ENCODE results near the gene NR1H4.

DNA sequence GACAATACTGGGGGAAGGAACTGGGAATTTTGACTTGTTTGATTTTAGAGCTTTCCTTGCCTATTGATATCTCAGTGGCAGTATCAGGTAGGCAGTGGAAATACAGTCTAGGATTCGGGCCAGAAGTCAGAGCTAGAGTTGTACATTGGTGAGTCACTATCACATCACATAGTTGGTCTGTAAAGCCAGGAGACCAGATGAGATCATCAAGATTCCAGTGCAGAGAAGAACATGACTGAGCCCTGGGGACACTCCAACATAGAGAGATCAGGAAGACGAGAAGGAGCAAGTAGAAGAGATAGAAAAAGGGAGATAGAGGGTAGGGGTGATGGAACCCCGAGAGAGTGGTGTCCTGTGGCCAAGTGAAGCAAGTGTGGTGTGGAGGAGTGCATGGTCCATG, 46.6 kb upstream of the NR1H4 start:
- TF ChIP-seq, protein P1, sequence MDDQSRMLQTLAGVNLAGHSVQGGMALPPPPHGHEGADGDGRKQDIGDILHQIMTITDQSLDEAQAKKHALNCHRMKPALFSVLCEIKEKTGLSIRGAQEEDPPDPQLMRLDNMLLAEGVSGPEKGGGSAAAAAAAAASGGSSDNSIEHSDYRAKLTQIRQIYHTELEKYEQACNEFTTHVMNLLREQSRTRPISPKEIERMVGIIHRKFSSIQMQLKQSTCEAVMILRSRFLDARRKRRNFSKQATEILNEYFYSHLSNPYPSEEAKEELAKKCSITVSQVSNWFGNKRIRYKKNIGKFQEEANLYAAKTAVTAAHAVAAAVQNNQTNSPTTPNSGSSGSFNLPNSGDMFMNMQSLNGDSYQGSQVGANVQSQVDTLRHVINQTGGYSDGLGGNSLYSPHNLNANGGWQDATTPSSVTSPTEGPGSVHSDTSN (CRISPR knock-in tag; IDR thresholded peaks at IDR 0.05) = no peak
- TF ChIP-seq, protein P2, sequence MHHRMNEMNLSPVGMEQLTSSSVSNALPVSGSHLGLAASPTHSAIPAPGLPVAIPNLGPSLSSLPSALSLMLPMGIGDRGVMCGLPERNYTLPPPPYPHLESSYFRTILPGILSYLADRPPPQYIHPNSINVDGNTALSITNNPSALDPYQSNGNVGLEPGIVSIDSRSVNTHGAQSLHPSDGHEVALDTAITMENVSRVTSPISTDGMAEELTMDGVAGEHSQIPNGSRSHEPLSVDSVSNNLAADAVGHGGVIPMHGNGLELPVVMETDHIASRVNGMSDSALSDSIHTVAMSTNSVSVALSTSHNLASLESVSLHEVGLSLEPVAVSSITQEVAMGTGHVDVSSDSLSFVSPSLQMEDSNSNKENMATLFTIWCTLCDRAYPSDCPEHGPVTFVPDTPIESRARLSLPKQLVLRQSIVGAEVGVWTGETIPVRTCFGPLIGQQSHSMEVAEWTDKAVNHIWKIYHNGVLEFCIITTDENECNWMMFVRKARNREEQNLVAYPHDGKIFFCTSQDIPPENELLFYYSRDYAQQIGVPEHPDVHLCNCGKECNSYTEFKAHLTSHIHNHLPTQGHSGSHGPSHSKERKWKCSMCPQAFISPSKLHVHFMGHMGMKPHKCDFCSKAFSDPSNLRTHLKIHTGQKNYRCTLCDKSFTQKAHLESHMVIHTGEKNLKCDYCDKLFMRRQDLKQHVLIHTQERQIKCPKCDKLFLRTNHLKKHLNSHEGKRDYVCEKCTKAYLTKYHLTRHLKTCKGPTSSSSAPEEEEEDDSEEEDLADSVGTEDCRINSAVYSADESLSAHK (tag by site-specific recombination; IDR thresholded peaks at IDR 0.05) = no peak
- TF ChIP-seq, protein P3, sequence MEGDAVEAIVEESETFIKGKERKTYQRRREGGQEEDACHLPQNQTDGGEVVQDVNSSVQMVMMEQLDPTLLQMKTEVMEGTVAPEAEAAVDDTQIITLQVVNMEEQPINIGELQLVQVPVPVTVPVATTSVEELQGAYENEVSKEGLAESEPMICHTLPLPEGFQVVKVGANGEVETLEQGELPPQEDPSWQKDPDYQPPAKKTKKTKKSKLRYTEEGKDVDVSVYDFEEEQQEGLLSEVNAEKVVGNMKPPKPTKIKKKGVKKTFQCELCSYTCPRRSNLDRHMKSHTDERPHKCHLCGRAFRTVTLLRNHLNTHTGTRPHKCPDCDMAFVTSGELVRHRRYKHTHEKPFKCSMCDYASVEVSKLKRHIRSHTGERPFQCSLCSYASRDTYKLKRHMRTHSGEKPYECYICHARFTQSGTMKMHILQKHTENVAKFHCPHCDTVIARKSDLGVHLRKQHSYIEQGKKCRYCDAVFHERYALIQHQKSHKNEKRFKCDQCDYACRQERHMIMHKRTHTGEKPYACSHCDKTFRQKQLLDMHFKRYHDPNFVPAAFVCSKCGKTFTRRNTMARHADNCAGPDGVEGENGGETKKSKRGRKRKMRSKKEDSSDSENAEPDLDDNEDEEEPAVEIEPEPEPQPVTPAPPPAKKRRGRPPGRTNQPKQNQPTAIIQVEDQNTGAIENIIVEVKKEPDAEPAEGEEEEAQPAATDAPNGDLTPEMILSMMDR (tag by site-specific recombination; IDR thresholded peaks at IDR 0.05) = no peak
- TF ChIP-seq ZNF341 (tag by site-specific recombination; IDR thresholded peaks at IDR 0.05; ENCODE audit: low read depth) (no peak), KLF9 (tag by site-specific recombination; IDR thresholded peaks at IDR 0.05; ENCODE audit: low read depth) (no peak), ZFP41 (tag by site-specific recombination; IDR thresholded peaks at IDR 0.05; ENCODE audit: borderline replicate concordance) (no peak), ZNF10 (tag by site-specific recombination; IDR thresholded peaks at IDR 0.05) (no peak)
- TF ChIP-seq, protein P4, sequence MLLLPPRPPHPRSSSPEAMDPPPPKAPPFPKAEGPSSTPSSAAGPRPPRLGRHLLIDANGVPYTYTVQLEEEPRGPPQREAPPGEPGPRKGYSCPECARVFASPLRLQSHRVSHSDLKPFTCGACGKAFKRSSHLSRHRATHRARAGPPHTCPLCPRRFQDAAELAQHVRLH (tag by site-specific recombination; IDR thresholded peaks at IDR 0.05) = no peak

Measured in HEK293 (cell line).